ENCODE data around the gene MROH2B. TPM values are rescaled to one million over a fixed set of nuclear protein-coding genes. Genes with fewer than 3 reads are reported as not detected.
"Not testable (repeated sequence)": the region's sequence is repeated elsewhere in the genome, so short reads cannot be mapped to it uniquely, and the experiment has no call there.

MROH2B gene
- total and polyA plus RNA-seq, 5 experiments from 2014 or later: not detected

DNA sequence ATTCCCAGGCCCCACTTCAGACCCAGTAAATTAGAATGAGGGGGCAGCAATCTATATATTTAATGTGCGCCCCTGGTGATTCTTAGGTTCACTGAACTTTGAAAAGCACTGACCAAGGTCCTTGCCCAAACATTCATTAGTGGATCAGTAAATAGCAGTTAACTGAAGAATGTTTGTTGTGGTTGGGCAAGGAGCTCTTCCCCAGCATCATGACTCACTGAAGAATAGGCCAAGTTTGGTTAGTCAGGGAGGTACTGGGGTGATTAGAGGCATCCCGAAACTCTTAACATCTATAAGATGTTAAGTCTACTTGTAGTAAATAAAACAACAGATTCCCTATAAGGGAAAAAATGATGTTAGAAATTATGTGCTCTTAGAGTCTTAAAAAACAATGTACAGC, 833 bp upstream of the MROH2B start:
- H3K36me3 Mint-ChIP-seq: no peaks in the 10 kb centered on the region
- POLR2A ChIA-PET: no interaction called here
- ATAC-seq: no peak

DNA sequence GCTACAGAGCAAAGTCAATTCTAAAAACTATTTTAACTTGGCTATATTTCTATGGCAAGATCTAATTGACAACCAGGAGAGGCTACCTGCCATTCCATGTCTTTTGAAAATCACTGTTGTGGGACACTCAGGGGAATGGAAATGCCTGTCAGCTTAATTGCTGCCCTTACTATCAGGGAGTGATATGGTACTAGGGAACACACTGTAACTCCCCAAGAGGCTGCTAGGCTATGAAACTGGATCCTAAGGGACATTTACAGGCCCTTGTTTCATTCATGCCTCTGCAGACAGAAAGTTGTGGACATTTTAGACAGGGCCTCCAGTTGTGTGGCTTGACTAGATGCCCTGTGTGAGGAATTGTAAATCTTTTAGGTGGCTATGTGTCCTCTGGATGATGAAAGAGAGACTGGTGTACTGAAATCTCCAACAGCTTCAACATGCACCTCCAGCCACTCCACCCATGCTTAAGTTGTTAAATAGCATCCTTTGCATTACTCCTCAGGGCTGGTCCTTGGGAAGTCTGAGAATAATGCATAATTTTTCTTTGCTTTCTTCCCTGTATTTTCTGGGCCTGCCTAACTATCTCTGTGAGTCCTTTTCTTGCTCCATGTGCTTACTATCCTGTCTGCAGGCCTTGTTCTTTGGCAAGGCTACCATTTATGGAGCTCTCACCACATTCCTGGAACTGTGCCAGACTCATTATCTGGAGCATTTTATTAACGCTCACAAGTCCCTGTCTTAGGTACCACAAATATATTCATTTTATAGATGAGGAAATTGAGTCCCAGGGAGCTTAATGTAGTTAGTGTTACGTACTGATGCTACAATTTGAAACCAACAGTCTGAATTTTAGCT, 3.2 kb downstream of the MROH2B start:
- Mint-ChIP-seq H3K27me3 (no peaks in the 10 kb centered on the region), H3K4me1 (peaks cover 0 to 7% (median 2%) of the 10 kb centered on the region in 4 donors), H3K27ac (no peak overlapping the region), H3K36me3 (no peaks in the 10 kb centered on the region), H3K4me3 (no peak overlapping the region), H3K9me3 (peaks cover 0 to 3% (median 0%) of the 10 kb centered on the region in 9 donors)
- no peak for DNase-seq
- POLR2A ChIA-PET: no interaction called here
- no peak for ATAC-seq

More for the DNA sequence above, 833 bp upstream of the MROH2B start:
- H3K27me3 Mint-ChIP-seq: no peaks in the 10 kb centered on the region
- DNase-seq: no peak
- no peaks in the 10 kb centered on the region for H3K4me1 Mint-ChIP-seq
- no peak overlapping the region for H3K4me3 Mint-ChIP-seq
- H3K27ac Mint-ChIP-seq: no peak overlapping the region
- peaks cover 0 to 7% (median 0%) of the 10 kb centered on the region in 9 donors for H3K9me3 Mint-ChIP-seq

DNA sequence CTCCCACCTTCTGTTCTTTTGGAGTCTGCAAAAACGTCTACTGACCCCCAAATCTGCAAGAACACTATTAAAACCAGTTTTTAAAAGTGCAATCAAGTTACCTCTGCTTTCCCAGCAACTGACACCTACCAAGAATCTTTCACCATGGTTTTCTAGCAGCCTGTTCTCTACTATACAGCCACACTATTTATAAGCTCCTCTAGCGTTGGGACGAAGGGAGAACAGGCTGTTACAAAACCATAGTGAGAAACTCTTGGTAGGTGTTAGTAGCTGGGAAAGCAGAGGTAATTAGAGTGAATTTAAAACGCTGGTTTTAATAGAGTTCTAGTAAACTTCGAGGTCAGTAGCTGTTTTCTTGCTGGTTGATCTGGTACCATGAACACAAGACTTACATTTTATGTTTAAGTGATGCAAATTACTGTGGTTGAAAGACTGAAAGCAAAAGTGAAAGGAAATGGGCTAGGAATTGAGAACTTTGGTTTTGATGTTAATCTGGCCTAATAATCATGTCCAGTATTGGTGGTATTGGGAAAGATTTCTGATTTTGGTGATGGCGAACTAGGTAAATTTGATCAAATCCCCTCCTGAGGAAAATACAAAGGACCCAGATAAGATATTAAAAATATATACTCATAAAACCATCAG, 5.3 kb downstream of the MROH2B start:
- POLR2A ChIA-PET: no interaction called here
- Mint-ChIP-seq H3K27ac (no peak overlapping the region), H3K4me3 (no peak overlapping the region), H3K36me3 (no peaks in the 10 kb centered on the region), H3K4me1 (peaks cover 0 to 7% (median 2%) of the 10 kb centered on the region in 4 donors), H3K27me3 (peaks cover 0 to 3% (median 0%) of the 10 kb centered on the region in 5 donors), H3K9me3 (no peaks in the 10 kb centered on the region)
- ATAC-seq (no peak), DNase-seq (no peak)

DNA sequence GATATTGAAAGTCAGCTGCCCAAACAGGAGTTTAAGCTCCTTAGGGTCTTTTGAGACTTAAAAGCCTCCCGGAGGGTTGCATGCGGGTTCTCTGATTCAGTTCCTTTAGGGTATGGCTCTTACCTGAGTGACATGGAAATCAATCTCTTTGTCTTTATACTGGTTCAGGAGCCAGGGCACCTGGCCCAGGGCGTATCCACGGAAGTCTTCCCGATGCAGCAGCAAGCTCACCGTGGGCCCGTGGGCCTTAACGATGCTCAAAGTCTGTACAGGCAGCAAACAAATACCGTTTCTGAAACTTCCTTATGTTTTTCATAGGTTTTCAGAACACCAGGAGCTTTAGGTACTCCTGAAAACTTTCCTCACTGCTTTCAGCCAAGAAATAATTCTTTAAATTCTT, 13.2 kb downstream of the MROH2B start:
- POLR2A ChIA-PET: no interaction called here
- no peaks in the 10 kb centered on the region for H3K36me3 Mint-ChIP-seq

DNA sequence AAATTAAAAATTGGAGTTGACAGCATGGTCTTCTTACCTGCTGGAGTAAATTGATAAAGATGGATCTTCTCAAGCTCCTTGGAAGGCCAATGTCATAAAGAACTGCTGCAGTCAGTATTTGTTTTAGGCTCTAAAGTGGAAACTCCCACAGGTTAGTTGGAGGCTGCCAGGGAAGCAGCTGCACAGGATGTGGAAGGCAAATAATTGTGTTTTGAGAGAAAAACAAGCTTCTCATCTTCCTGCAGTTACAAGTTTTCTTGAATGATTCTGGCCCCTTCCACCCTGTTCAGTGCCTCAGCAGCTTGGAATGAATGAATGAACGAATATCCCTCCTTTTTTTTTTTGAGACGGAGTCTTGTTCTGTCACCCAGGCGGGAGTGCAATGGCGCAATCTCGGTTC, 13.9 kb downstream of the MROH2B start:
- DNase-seq (no peak), ATAC-seq (no peak)
- peaks cover 0 to 9% (median 0%) of the 10 kb centered on the region in 5 donors for H3K27me3 Mint-ChIP-seq
- POLR2A ChIA-PET: interaction anchor here (0.5 kb wide), 1 partner anchor 106 kb away, joined by 4 read pairs; no protein-coding TSS in a partner anchor
- peaks cover 0 to 3% (median 0%) of the 10 kb centered on the region in 9 donors for H3K9me3 Mint-ChIP-seq
- H3K27ac Mint-ChIP-seq: no peak overlapping the region
- H3K4me1 Mint-ChIP-seq: no peaks in the 10 kb centered on the region
- no peaks in the 10 kb centered on the region for H3K36me3 Mint-ChIP-seq
- no peak overlapping the region for H3K4me3 Mint-ChIP-seq

More for the DNA sequence above, 13.2 kb downstream of the MROH2B start:
- no peaks in the 10 kb centered on the region for H3K4me1 Mint-ChIP-seq
- peaks cover 0 to 9% (median 0%) of the 10 kb centered on the region in 5 donors for H3K27me3 Mint-ChIP-seq
- peaks cover 0 to 3% (median 0%) of the 10 kb centered on the region in 9 donors for H3K9me3 Mint-ChIP-seq
- H3K27ac Mint-ChIP-seq: no peak overlapping the region
- ATAC-seq: no peak
- H3K4me3 Mint-ChIP-seq: no peak overlapping the region
- DNase-seq: no peak

DNA sequence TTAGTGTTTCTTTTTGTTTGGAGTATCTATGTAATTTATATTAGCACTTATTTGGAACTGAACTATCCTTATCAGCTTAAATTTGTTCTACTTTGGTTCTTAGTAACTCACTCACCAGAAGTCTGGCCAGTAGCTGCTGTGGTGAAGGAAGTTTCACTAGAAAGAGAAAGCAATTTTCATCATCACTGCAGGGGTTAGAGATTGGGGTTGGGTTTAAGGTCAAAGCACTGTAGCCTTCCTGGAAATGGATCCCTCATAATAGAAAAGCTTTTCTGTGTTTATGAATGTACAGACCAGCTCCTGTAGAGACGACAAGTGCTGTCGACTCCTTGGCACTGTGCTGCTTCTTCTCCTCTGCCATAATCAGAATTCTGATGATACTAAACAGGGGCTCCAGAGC, 22.2 kb downstream of the MROH2B start:
- ATAC-seq (no peak), DNase-seq (no peak)
- POLR2A ChIA-PET: no interaction called here
- Mint-ChIP-seq H3K27ac (no peak overlapping the region), H3K9me3 (peaks cover 0 to 3% (median 0%) of the 10 kb centered on the region in 9 donors), H3K4me1 (no peaks in the 10 kb centered on the region), H3K27me3 (peaks cover 0 to 3% (median 0%) of the 10 kb centered on the region in 5 donors), H3K36me3 (no peaks in the 10 kb centered on the region), H3K4me3 (no peak overlapping the region)

DNA sequence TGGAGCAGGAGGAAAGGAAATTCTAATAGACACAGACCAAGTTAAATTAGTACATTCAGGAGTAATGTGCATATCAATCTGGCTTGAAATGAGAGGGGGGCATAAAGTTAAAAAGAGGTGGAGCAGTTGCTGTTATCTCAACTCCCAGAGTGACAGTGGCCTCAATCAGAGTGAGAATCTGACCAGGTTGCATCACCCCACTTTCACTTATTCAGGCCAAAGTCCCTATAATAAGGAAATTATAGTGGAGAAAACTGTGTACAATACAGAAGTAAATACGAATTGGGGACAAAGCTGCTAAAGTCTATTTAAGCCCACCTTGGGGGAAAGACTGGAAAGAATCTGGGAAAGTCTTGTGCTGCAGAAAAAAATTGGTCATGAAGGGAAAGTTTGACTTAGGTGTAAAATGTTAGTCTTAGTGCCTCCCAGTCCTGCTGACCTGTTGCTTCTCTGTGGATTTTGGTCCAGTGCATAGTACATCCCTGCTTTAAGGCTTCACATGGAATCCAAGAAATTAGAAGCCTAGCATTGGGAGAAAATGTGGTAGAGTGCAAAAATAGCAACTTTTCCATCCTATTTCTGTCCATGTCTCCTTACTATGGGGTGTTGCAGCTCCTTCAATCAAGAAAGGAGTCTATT, 27.9 kb downstream of the MROH2B start:
- POLR2A ChIA-PET: no interaction called here
- DNase-seq: no peak
- no peak for ATAC-seq
- H3K27ac Mint-ChIP-seq: no peak overlapping the region
- H3K36me3 Mint-ChIP-seq: no peaks in the 10 kb centered on the region
- no peak overlapping the region for H3K4me3 Mint-ChIP-seq
- H3K27me3 Mint-ChIP-seq: peaks cover 0 to 9% (median 0%) of the 10 kb centered on the region in 5 donors
- no peaks in the 10 kb centered on the region for H3K4me1 Mint-ChIP-seq
- H3K9me3 Mint-ChIP-seq: peaks cover 0 to 4% (median 0%) of the 10 kb centered on the region in 9 donors

DNA sequence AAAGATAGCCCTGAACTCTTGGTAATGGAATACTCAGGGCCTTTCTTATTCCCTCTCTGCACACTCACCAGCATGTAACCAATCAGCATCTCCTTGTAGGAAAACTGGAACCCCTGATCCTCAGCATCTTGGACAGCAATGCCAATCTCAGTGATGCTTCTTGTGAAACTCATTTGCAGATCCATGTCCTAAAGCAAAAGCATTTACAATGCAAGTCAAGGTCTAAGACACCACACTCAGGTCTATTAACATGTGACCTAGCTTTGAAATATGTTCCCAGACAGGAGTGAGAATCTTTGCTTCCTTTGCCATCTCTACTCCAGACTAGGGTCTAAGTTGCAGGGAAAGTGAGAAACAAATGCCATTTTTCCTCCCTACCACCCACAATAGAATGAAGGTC, 38.2 kb downstream of the MROH2B start:
- POLR2A ChIA-PET: no interaction called here
- H3K4me3 Mint-ChIP-seq: no peak overlapping the region
- H3K36me3 Mint-ChIP-seq: peaks cover 0 to 7% (median 0%) of the 10 kb centered on the region in 3 donors
- H3K4me1 Mint-ChIP-seq: no peaks in the 10 kb centered on the region
- H3K27me3 Mint-ChIP-seq: peaks cover 0 to 3% (median 0%) of the 10 kb centered on the region in 5 donors
- no peak overlapping the region for H3K27ac Mint-ChIP-seq
- DNase-seq: no peak
- H3K9me3 Mint-ChIP-seq: peaks cover 3 to 54% (median 17%) of the 10 kb centered on the region in 9 donors
- ATAC-seq: no peak

DNA sequence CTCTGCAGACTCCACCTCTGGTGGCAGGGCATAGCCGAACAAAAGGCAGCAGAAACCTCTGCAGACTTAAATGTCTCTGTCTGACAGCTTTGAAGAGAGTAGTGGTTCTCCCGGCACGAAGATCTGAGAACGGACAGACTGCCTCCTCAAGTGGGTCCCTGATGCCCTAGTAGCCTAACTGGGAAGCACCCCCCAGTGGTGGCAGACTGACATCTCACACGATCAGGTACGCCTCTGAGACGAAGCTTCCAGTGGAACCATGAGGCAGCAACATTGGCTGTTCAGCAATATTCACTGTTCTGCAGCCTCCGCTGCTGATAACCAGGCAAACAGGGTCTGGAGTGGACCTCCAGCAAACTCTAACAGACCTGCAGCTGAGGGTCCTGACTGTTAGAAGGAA, 48.5 kb downstream of the MROH2B start:
- Mint-ChIP-seq H3K27me3 (peaks cover 5 to 17% (median 7%) of the 10 kb centered on the region in 5 donors), H3K9me3 (peaks cover 0 to 30% (median 10%) of the 10 kb centered on the region in 9 donors)
- H3K36me3 Mint-ChIP-seq, ATAC-seq, H3K27ac Mint-ChIP-seq, POLR2A ChIA-PET, DNase-seq, H3K4me3 Mint-ChIP-seq, H3K4me1 Mint-ChIP-seq: not testable (repeated sequence)

DNA sequence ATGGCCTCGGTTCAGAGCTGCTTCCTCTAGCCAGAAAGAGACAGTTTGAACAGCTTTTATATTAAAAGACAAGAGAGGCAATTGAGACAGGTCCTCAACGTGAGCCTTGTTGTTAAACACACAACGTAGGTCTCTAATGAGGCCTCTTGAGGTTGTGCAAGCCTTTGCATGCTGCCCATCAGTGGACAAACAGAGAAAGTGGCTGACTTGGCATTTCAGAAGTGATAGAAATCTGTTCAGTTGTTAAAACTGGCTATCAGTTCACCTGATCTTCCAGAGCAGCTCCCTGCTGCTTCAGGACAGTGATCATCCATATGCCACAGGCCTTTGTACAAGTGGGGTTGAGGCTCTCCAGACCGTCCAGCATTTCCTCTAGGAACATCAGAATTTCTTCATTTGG, 58.8 kb downstream of the MROH2B start:
- no peaks in the 10 kb centered on the region for H3K36me3 Mint-ChIP-seq
- no peak overlapping the region for H3K4me3 Mint-ChIP-seq
- ATAC-seq (no peak), DNase-seq (no peak)
- H3K27me3 Mint-ChIP-seq: peaks cover 0 to 8% (median 5%) of the 10 kb centered on the region in 5 donors
- POLR2A ChIA-PET: no interaction called here
- H3K9me3 Mint-ChIP-seq: peaks cover 0 to 12% (median 0%) of the 10 kb centered on the region in 9 donors
- no peaks in the 10 kb centered on the region for H3K4me1 Mint-ChIP-seq
- H3K27ac Mint-ChIP-seq: no peak overlapping the region

DNA sequence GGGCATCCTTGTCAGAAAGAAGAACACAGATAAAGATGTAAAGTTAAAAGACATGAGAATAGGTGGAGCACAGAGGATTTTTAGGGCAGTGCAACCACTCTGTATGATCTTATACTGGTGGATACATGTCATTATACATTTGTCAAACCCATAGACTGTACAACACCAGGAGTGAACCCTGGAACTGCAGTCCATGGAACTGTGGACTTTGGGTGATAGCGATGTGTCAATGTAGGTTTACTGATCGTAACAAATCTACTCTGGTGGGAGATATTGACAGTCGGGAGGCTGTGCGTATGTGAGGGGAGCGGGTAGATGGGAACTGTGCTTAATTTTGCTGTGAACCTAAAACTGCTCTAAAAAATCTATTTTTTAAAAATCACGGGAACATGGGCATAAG, 60.6 kb downstream of the MROH2B start:
- peaks cover 0 to 3% (median 0%) of the 10 kb centered on the region in 3 donors for H3K36me3 Mint-ChIP-seq
- DNase-seq (no peak), ATAC-seq (no peak)
- H3K27ac Mint-ChIP-seq: no peak overlapping the region
- no peaks in the 10 kb centered on the region for H3K4me1 Mint-ChIP-seq
- no peaks in the 10 kb centered on the region for H3K27me3 Mint-ChIP-seq
- H3K4me3 Mint-ChIP-seq: no peak overlapping the region
- POLR2A ChIA-PET: no interaction called here
- peaks cover 0 to 9% (median 0%) of the 10 kb centered on the region in 9 donors for H3K9me3 Mint-ChIP-seq

DNA sequence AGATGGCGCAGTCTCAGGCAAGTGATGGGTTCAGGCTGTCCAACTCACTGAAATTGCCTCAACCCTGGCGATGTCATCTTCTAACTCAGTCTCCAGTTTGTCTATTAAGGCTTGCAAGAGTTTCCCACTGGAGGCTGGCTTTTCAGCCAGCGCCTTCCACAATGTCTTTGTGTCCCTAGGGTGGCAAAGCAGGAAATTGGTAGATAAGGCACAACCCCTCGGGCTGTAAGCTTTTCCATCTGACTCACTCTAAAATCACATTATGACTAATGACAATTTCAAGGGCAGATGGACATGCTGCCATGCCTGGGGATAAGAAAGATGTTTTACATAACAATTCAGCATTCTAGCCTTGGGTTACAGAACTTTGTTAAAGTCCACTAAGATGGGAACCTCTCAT, 61.9 kb downstream of the MROH2B start:
- ATAC-seq (no peak), DNase-seq (no peak)
- POLR2A ChIA-PET: no interaction called here
- H3K27me3 Mint-ChIP-seq: peaks cover 0 to 2% (median 0%) of the 10 kb centered on the region in 5 donors
- H3K4me1 Mint-ChIP-seq: no peaks in the 10 kb centered on the region
- peaks cover 0 to 5% (median 0%) of the 10 kb centered on the region in 9 donors for H3K9me3 Mint-ChIP-seq
- peaks cover 0 to 3% (median 0%) of the 10 kb centered on the region in 3 donors for H3K36me3 Mint-ChIP-seq
- no peak overlapping the region for H3K4me3 Mint-ChIP-seq
- no peak overlapping the region for H3K27ac Mint-ChIP-seq

DNA sequence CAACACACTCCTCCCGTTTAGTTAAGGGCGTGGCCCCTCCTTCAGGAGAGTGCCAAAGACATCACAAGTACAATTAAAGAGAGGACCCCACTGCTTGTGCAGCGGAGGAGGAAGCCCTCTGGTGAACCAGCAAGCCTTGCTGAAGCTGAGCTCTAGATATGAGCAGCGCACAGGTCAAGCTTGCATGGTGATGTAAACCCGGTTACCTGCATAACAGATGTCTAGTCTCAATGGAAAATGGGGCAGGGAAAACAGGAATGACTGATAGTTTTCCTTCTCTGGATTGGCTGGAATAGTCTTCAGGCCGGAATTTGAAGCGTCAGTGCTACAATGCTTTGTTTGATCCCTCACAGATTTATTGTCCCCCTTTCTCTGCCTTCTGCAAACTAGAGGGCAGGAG, 66.2 kb downstream of the MROH2B start:
- ATAC-seq: no peak

More for the DNA sequence above, 66.2 kb downstream of the MROH2B start:
- Mint-ChIP-seq H3K4me1 (no peaks in the 10 kb centered on the region), H3K27ac (no peak overlapping the region), H3K4me3 (no peak overlapping the region), H3K9me3 (peaks cover 0 to 4% (median 0%) of the 10 kb centered on the region in 9 donors), H3K36me3 (peaks cover 0 to 3% (median 0%) of the 10 kb centered on the region in 3 donors), H3K27me3 (peaks cover 0 to 2% (median 0%) of the 10 kb centered on the region in 5 donors)
- POLR2A ChIA-PET: no interaction called here
- DNase-seq: no peak

Data from naive thymus-derived CD8-positive, alpha-beta T cell (primary cell).